ENCODE data around the gene PLA2G2C.

Gene PLA2G2C

DNA sequence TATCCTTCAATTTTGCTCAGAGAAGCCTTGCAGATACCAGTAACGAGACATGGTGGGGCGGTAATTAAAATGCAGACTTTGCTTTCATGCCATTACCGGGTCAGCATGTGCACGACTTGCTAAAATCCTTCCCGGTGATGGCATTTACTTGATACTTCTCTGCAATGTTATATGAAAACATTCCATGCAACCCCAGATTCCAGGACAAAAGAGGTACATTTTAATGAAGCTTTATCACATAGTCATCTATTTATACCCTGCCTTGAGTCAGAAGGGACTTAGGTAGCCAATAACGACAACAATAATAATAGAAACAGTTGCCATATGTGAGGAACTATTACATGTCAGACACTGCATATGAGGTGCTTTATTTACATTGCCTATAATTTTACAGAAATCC lies 29.4 kb upstream of the PLA2G2C start:
- TF ChIP-seq ZFX (IDR thresholded peaks at IDR 0.05; ENCODE audit: borderline replicate concordance) = no peak
- no peak overlapping the region for H3K27ac ChIP-seq

DNA sequence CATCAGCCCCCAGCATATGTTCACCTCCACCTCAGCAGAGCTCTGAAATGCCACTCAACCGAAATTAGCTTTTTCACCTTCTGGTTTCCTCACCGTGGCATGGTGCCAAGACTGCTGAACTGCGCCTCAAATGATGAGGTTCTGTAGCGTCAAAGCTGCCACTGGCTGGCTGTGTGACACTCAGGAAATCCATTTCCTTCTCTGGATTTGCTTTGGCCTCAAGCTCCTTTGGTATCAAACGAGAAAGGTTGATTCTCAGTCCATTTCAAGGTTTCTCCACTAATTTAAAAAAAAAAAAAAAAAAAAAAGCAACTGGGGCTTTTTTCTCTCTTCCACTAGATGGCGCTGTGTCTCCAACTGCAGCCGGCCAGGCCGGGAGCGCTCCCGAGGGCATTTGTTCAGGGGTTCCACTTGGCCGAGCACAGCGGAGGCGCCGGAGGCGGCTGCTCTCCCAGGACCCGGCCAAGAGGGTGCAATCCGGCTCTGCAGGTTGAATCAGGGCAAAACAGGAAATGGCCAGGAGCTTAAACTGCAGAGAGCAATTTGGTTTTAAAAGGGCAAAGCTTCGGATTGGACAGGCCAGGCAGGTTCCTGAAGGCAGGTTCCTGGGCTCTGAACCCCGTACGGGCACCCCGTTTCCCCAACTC lies 26.5 kb upstream of the PLA2G2C start:
- no peak for TF ChIP-seq ZFX (IDR thresholded peaks at IDR 0.05; ENCODE audit: borderline replicate concordance)
- TF ChIP-seq, protein P1, sequence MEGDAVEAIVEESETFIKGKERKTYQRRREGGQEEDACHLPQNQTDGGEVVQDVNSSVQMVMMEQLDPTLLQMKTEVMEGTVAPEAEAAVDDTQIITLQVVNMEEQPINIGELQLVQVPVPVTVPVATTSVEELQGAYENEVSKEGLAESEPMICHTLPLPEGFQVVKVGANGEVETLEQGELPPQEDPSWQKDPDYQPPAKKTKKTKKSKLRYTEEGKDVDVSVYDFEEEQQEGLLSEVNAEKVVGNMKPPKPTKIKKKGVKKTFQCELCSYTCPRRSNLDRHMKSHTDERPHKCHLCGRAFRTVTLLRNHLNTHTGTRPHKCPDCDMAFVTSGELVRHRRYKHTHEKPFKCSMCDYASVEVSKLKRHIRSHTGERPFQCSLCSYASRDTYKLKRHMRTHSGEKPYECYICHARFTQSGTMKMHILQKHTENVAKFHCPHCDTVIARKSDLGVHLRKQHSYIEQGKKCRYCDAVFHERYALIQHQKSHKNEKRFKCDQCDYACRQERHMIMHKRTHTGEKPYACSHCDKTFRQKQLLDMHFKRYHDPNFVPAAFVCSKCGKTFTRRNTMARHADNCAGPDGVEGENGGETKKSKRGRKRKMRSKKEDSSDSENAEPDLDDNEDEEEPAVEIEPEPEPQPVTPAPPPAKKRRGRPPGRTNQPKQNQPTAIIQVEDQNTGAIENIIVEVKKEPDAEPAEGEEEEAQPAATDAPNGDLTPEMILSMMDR (IDR thresholded peaks at IDR 0.05) = peak; percentile 94
- H3K27ac ChIP-seq = no peak overlapping the region

DNA sequence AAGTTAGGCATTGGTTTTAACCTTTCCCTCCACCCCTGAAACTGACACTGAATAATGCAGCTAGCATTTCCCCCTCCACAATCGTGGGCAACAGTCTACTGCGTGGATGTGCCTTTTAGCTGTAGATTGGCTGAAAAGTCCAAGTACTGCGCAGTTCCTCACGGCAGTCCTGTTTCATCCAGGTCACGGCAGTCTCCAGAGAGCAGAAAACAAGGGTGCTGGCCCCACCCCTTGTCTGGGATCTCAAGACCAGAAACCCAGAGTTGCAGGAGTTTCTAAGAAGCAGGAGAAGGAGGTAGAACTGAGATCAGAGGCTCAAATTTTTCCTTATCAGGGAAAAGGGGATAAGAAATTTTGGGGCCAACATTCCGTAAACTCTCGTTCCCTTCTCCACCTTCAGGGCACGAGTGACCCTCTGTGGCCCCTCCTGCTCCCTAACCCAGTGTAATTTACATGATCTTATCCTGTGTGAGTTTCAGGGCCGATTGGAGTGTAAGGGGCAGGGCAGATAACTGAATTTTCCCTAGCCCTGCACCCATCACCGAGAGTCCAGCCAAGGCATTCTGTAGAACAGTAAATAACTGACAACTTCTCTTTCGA lies 25.9 kb upstream of the PLA2G2C start:
- TF ChIP-seq, protein P1 (IDR thresholded peaks at IDR 0.05) = no peak
- no peak for TF ChIP-seq ZFX (IDR thresholded peaks at IDR 0.05; ENCODE audit: borderline replicate concordance)
- no peak overlapping the region for H3K27ac ChIP-seq

DNA sequence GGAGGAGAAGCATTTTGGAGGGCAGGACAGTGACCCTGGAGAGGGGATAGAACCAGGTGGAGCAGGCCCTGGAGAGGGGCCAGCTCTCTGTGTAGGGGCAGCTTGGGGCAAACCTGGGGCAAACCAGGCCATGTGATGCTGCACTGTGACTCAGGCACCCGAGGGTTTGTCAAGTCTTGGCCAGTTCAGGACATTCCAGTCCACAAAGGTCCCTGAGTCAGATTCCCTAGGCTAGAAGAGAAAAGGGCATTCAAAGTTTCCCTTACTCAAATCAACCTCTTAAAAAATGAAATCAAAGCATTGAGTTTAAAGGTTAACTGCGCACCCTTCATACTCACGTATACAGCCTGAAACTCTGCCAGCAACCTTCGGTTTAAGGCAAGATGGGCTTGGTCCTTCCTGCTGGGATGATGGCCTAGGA lies 25.2 kb upstream of the PLA2G2C start:
- H3K27ac ChIP-seq = no peak overlapping the region
- TF ChIP-seq, protein P1 (IDR thresholded peaks at IDR 0.05) = no peak
- no peak for TF ChIP-seq ZFX (IDR thresholded peaks at IDR 0.05; ENCODE audit: borderline replicate concordance)

DNA sequence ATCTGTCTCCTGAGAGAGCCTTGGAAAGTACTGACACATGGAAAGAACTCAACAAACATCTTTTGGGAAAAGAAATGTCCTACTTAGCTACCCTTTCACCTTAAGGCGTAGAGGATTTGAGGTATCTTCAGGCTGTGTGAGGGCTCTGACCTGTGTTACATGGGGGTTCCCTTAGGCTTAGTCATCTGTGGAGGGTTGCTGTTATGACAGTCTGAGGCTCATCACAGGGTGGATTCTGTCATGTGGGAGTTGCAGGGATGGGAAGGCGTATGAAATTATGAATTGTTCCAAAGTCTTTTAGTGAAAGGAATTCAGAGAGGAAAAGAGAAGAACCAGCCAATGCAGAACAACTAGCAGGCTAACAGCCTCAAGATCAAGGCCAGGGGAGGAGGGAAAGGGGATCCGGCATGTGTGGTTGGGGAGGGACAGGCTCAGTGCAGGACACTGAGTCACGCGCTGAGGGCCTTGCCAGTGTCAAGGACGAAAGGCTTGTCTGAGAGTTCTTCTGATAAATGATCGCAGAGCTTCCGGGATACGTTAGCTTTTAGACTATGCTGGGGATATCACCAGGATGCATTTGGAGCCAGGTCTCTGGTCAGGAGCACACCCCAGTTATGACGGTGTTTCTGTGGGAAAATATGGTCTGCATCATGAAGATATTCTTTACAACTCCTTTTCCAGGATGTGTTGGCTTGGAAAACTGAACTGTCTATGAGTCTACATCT lies 24.6 kb upstream of the PLA2G2C start:
- TF ChIP-seq, protein P1 (IDR thresholded peaks at IDR 0.05) = no peak
- TF ChIP-seq ZFX (IDR thresholded peaks at IDR 0.05; ENCODE audit: borderline replicate concordance) = no peak
- H3K27ac ChIP-seq = no peak overlapping the region

DNA sequence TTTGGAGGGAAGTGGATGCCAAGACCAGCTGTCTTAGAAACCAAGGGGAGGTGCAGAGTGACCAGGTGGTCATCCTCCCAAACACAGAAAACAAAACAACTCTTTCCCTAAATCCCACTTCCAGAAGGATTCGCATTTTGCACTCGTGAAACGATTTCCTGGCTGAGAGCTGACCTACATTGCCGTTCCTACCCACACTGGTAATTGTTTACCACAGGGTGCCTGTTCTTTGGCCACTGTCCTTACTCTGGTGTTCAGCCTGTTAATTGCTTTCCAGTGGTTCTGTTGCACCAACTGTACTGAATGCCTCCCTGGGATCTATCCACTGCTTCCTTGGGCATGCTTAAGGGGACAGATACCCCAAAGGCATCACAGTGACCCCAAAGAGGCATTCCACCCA lies 23.2 kb upstream of the PLA2G2C start:
- no peak overlapping the region for H3K27ac ChIP-seq
- TF ChIP-seq, protein P1 (IDR thresholded peaks at IDR 0.05) = no peak
- no peak for TF ChIP-seq ZFX (IDR thresholded peaks at IDR 0.05; ENCODE audit: borderline replicate concordance)

DNA sequence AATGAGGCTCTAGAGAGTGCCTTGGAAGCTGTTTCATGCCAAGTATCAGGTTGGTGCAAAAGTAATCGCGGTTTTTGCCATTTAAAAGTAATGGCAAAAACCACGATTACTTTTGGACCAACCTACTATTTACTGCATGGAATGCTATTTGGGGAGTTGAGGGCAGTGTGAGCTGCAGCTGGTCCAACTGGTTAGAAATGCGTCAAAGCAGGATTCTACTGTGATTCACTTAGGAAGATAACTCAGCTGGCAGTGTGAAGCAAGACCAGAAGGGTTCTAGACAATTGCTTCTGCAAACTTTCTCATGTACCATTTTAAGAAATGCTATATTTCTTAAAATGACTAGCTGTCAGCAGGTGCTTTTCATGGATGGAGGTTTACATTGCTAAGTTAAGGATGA lies 21.2 kb upstream of the PLA2G2C start:
- no peak for TF ChIP-seq ZFX (IDR thresholded peaks at IDR 0.05; ENCODE audit: borderline replicate concordance)
- TF ChIP-seq, protein P1 (IDR thresholded peaks at IDR 0.05) = no peak
- H3K27ac ChIP-seq = no peak overlapping the region
